IMR-90 (cell line): Measurements from ENCODE around the gene PRR33. TPM values are rescaled to one million over a fixed set of nuclear protein-coding genes. Genes with fewer than 3 reads are reported as not detected.

ENCODE experiments used
- ATAC-seq: fragments of 200-7000 bp; cut with Tn5 transposase; 2 replicates; pipeline ENCODE4 v1.9.1; 2020; ENCODE audit warnings: low read depth, mild to moderate bottlenecking, moderate library complexity
- BruUV-seq: library from RNA; stranded (reverse); fragments of 400-500 nt; replicated peaks from 2 replicates; lab custom pipeline; 2021; lab: Mats Ljungman, UMichigan
- CTCF ChIA-PET: fragments of 300-600 bp; formaldehyde crosslinking; extraction: SDS; loops from one replicate; lab custom pipeline; 2021; ENCODE audit warnings: antibody characterized with exemption; lab: Yijun Ruan, JAX
- POLR2A ChIA-PET: fragments of 300-600 bp; sonication (Branson Sonifier 250); formaldehyde crosslinking; loops from one replicate; lab custom pipeline; 2022; ENCODE audit warnings: antibody characterized with exemption; ENCODE audit not compliant: unreplicated experiment; lab: Charles Lee
- DNase-seq: peaks from one replicate; pipeline ENCODE4 v3.0.0; 2013
- H2AFZ ChIP-seq: replicated peaks from 2 replicates; pipeline ENCODE3; 2013; ENCODE audit warnings: low read length, mild to moderate bottlenecking; ENCODE audit not compliant: poor library complexity
- H2AK5ac ChIP-seq: 2 replicates; pipeline ENCODE4 v1.6.1; 2013; ENCODE audit warnings: low read depth, low read length, inconsistent platforms
- H2AK9ac ChIP-seq: replicated peaks from 2 replicates; pipeline ENCODE3; 2013; ENCODE audit warnings: mild to moderate bottlenecking, low read depth, low read length, moderate library complexity; ENCODE audit not compliant: poor library complexity
- H2BK120ac ChIP-seq: 2 replicates; pipeline ENCODE4 v1.6.1; 2013; ENCODE audit warnings: low read depth, low read length, inconsistent platforms
- H2BK15ac ChIP-seq: 3 replicates; pipeline ENCODE4 v1.6.1; 2013; ENCODE audit warnings: low read depth, low read length, inconsistent platforms
- H2BK20ac ChIP-seq: 2 replicates; pipeline ENCODE4 v1.6.1; 2013; ENCODE audit warnings: low read depth, mild to moderate bottlenecking, inconsistent platforms, low read length, moderate library complexity
- H2BK5ac ChIP-seq: 2 replicates; pipeline ENCODE4 v1.6.1; 2013; ENCODE audit warnings: mild to moderate bottlenecking, low read depth, low read length, inconsistent platforms; ENCODE audit not compliant: poor library complexity, severe bottlenecking
- H3K14ac ChIP-seq: replicated peaks from 2 replicates; pipeline ENCODE4 v1.6.1; 2013; ENCODE audit warnings: low read depth, low read length, inconsistent platforms
- H3K18ac ChIP-seq: 2 replicates; pipeline ENCODE4 v1.6.1; 2013; ENCODE audit warnings: low read depth, low read length, control low read depth
- H3K23ac ChIP-seq: 2 replicates; pipeline ENCODE4 v1.6.1; 2013; ENCODE audit warnings: low read depth, low read length, inconsistent platforms
- H3K27ac ChIP-seq: 2 replicates; pipeline ENCODE4 v1.5.1; 2013; ENCODE audit warnings: mild to moderate bottlenecking, control low read depth, low read length; ENCODE audit not compliant: insufficient read depth
- H3K27me3 ChIP-seq: 2 replicates; pipeline ENCODE4 v1.6.1; 2013; ENCODE audit warnings: low read length; ENCODE audit not compliant: control insufficient read depth, insufficient read depth
- H3K36me3 ChIP-seq: 2 replicates; pipeline ENCODE4 v1.6.1; 2013; ENCODE audit warnings: low read length, mixed read lengths; ENCODE audit not compliant: control insufficient read depth, insufficient read depth
- H3K4ac ChIP-seq: 2 replicates; pipeline ENCODE4 v1.6.1; 2013; ENCODE audit warnings: low read depth, low read length, inconsistent platforms
- H3K4me1 ChIP-seq: 2 replicates; pipeline ENCODE4 v1.6.1; 2013; ENCODE audit warnings: low read length, mixed read lengths; ENCODE audit not compliant: control insufficient read depth, insufficient read depth
- H3K4me2 ChIP-seq: 2 replicates; pipeline ENCODE4 v1.6.1; 2013; ENCODE audit warnings: low read depth, mild to moderate bottlenecking, control low read depth, low read length, moderate library complexity
- H3K4me3 ChIP-seq: 2 replicates; pipeline ENCODE4 v1.5.1; 2013; ENCODE audit warnings: low read depth, mild to moderate bottlenecking, control low read depth, low read length, moderate library complexity; ENCODE audit not compliant: insufficient read depth
- H3K56ac ChIP-seq: 2 replicates; pipeline ENCODE4 v1.6.1; 2013; ENCODE audit warnings: low read length, inconsistent platforms; ENCODE audit not compliant: insufficient read depth; ENCODE audit errors: extremely low read depth
- H3K79me1 ChIP-seq, 2 experiments: 2 replicates each; pipeline ENCODE4 v1.6.1; 2013; ENCODE audit warnings: low read length in 2 of 2, inconsistent platforms in 1 of 2, low read depth in 1 of 2
- H3K9ac ChIP-seq: 2 replicates; pipeline ENCODE4 v1.6.1; 2013; ENCODE audit warnings: low read depth, low read length, control low read depth
- H3K9me1 ChIP-seq: 2 replicates; pipeline ENCODE4 v1.6.1; 2013; ENCODE audit warnings: low read length, inconsistent platforms; ENCODE audit not compliant: insufficient read depth
- H3K9me3 ChIP-seq: 2 replicates; pipeline ENCODE4 v1.6.1; 2013; ENCODE audit warnings: low read length; ENCODE audit not compliant: control insufficient read depth, insufficient read depth
- H4K20me1 ChIP-seq: 2 replicates; pipeline ENCODE4 v1.6.1; 2013; ENCODE audit warnings: low read length, inconsistent platforms; ENCODE audit not compliant: insufficient read depth
- H4K5ac ChIP-seq: 2 replicates; pipeline ENCODE4 v1.6.1; 2013; ENCODE audit warnings: mild to moderate bottlenecking, low read depth, low read length, control low read depth
- H4K8ac ChIP-seq, 2 experiments: 2 replicates each; pipeline ENCODE4 v1.6.1; 2013; ENCODE audit warnings: low read depth in 2 of 2, low read length in 2 of 2, control low read depth in 1 of 2, inconsistent platforms in 1 of 2
- H4K91ac ChIP-seq: 2 replicates; pipeline ENCODE4 v1.6.1; 2013; ENCODE audit warnings: low read depth, low read length, inconsistent platforms; ENCODE audit not compliant: insufficient read depth
- BHLHE40 ChIP-seq: fragments of 150-350 bp; IDR thresholded peaks from 2 replicates; pipeline ENCODE4 v1.6.1; 2016; ENCODE audit warnings: mild to moderate bottlenecking, low read depth, low read length
- MAZ ChIP-seq: IDR thresholded peaks from 2 replicates; pipeline ENCODE4 v1.6.1; 2012; ENCODE audit warnings: low read depth, mild to moderate bottlenecking, low read length, improper control_type of control experiment, moderate library complexity, borderline replicate concordance
- NFE2L2 ChIP-seq: fragments of 150-350 bp; IDR thresholded peaks from 2 replicates; pipeline ENCODE4 v1.6.1; 2016; ENCODE audit warnings: low read depth, mild to moderate bottlenecking, low read length
- RCOR1 ChIP-seq: IDR thresholded peaks from 2 replicates; pipeline ENCODE4 v1.6.1; 2012; ENCODE audit warnings: mild to moderate bottlenecking, low read length, improper control_type of control experiment; ENCODE audit not compliant: insufficient replicate concordance
- WGBS, 2 experiments: methylation state at CpG; one replicate each; pipeline versions ENCODE4 v1.1.5 to v1.1.7; 2013; ENCODE audit warnings: missing lambda C conversion rate in 2 of 2; ENCODE audit not compliant: insufficient read length in 1 of 2; ENCODE audit errors: extremely low coverage in 2 of 2; 5-methylcytosine and 5-hydroxymethylcytosine counted together
- dilution Hi-C: fragments of 300-500 bp; cut with HindIII; formaldehyde crosslinking; loops from one replicate; pipeline ENCODE4 v1.14.3; 2018; ENCODE audit warnings: low sequenced_read_pairs; ENCODE audit not compliant: unreplicated experiment
- in situ Hi-C: fragments of 300-500 bp; cut with MboI; formaldehyde crosslinking; loops from 3 replicates; pipeline ENCODE4 v1.14.3; 2019; ENCODE audit warnings: low sequenced_read_pairs, inconsistent platforms, mixed read lengths
- intact Hi-C: fragments of 100-400 bp; cut with micrococcal nuclease; formaldehyde crosslinking; loops from 2 replicates; pipeline ENCODE4 v1.10.0; 2022
- polyA plus RNA-seq, 3 experiments: library from polyadenylated mRNA; depleted of rRNA; stranded (reverse); fragments of >200 nt; gene quantifications; 2 replicates each; pipeline ENCODE4 v1.2.3, GENCODE V29; 2012; ENCODE audit warnings: low replicate concordance in 1 of 3
- total RNA-seq: library from RNA; depleted of rRNA; stranded (reverse); fragments of >200 nt; gene quantifications from 2 replicates; pipeline ENCODE4 v1.2.3, GENCODE V29; 2012
- TF ChIP-seq, protein P1 (sequence below): conservative IDR thresholded peaks from 2 replicates; pipeline ENCODE4 v1.5.1; 2012; ENCODE audit warnings: mild to moderate bottlenecking, low read depth, low read length, improper control_type of control experiment
- TF ChIP-seq, protein P2 (sequence below): fragments of 150-350 bp; IDR thresholded peaks from 2 replicates; pipeline ENCODE4 v1.6.1; 2017; ENCODE audit warnings: mild to moderate bottlenecking, antibody characterized with exemption, low read length, low read depth

PRR33 gene
- total and polyA plus RNA-seq, 2 of the 4 experiments (the other 2 are of a cell fraction) = not detected

DNA sequence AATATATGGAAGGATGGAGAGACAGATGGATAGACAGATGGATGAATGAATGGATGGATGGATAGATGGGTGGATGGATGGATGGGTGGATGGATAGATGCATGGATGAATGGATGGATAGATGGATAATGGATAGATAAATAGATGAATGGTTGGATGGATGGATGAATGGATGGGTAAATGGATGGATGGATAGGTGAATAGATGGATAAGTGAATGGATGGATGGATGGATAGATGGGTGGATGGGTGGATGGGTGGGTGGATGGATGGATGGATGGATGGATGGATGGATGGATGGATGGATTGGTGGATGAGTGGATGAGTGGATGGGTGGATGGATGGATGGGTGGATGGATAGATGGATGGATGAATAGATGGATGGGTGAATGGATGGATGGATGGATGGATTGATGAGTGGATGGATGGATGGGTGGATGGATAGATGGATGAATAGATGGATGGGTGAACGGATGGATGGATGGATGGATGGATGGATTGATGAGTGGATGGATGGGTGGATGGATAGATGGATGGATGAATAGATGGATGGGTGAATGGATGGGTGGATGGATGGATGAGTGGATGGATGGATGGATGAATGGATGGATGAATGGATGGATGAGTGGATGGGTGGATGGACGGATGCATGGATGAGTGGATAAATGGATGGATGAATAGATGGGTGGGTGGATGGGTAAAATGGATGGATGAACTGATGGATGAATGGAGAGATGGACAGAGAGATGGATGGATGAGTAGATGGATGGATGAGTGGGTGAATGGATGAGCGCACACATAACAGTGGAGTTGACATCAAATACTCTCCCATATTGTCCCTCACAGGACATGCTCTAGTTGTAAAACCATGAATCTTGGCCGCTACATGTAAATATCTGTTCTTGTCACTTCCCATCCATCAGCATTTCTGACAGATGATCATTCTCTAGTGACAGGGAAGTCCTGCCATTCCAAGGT is 30.0 kb downstream of the PRR33 start:
- H2BK120ac ChIP-seq = no peak overlapping the region
- DNase-seq = no peak
- H3K4me3 ChIP-seq = no peak overlapping the region
- WGBS, 2 experiments = 98% methylated on average over 2 of the region's 4 CpGs; no CpG with 5 or more reads in 1 of the 2 experiments
- H3K4me2 ChIP-seq = no peak overlapping the region
- H3K9ac ChIP-seq = no peak overlapping the region
- H3K4ac ChIP-seq = no peak overlapping the region
- peak overlapping the region; percentile 31 for H2BK5ac ChIP-seq
- BruUV-seq = no TSS peak
- peaks cover 14% of the 10 kb centered on the region for H3K4me1 ChIP-seq
- no peak overlapping the region for H2BK20ac ChIP-seq
- H2AFZ ChIP-seq = no peak overlapping the region
- H3K14ac ChIP-seq = no peak overlapping the region
- H3K79me1 ChIP-seq = no peaks in the 10 kb centered on the region
- no peak overlapping the region for H3K27ac ChIP-seq
- TF ChIP-seq NFE2L2 = no peak
- TF ChIP-seq BHLHE40 = no peak
- no peak for TF ChIP-seq MAZ
- TF ChIP-seq, protein P1, sequence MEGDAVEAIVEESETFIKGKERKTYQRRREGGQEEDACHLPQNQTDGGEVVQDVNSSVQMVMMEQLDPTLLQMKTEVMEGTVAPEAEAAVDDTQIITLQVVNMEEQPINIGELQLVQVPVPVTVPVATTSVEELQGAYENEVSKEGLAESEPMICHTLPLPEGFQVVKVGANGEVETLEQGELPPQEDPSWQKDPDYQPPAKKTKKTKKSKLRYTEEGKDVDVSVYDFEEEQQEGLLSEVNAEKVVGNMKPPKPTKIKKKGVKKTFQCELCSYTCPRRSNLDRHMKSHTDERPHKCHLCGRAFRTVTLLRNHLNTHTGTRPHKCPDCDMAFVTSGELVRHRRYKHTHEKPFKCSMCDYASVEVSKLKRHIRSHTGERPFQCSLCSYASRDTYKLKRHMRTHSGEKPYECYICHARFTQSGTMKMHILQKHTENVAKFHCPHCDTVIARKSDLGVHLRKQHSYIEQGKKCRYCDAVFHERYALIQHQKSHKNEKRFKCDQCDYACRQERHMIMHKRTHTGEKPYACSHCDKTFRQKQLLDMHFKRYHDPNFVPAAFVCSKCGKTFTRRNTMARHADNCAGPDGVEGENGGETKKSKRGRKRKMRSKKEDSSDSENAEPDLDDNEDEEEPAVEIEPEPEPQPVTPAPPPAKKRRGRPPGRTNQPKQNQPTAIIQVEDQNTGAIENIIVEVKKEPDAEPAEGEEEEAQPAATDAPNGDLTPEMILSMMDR = no peak
- TF ChIP-seq, protein P2, sequence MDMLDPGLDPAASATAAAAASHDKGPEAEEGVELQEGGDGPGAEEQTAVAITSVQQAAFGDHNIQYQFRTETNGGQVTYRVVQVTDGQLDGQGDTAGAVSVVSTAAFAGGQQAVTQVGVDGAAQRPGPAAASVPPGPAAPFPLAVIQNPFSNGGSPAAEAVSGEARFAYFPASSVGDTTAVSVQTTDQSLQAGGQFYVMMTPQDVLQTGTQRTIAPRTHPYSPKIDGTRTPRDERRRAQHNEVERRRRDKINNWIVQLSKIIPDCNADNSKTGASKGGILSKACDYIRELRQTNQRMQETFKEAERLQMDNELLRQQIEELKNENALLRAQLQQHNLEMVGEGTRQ = no peak
- TF ChIP-seq RCOR1 = no peak
- H3K56ac ChIP-seq = no peak overlapping the region
- POLR2A ChIA-PET = no interaction called here
- H2AK5ac ChIP-seq = no peak overlapping the region
- no peaks in the 10 kb centered on the region for H3K9me3 ChIP-seq
- in situ Hi-C loops = no loop called here
- no peak overlapping the region for H4K5ac ChIP-seq
- no peak overlapping the region for H2AK9ac ChIP-seq
- H4K20me1 ChIP-seq = no peaks in the 10 kb centered on the region
- H4K91ac ChIP-seq = no peak overlapping the region
- peaks cover 21% of the 10 kb centered on the region for H3K27me3 ChIP-seq
- dilution Hi-C loops = no loop called here
- CTCF ChIA-PET = no interaction called here
- H3K36me3 ChIP-seq = no peaks in the 10 kb centered on the region
- no peak for ATAC-seq
- intact Hi-C loops = no loop called here
- no peak overlapping the region for H3K23ac ChIP-seq
- no peak overlapping the region for H4K8ac ChIP-seq
- no peak overlapping the region for H3K18ac ChIP-seq
- no peak overlapping the region for H2BK15ac ChIP-seq
- peaks cover 4% of the 10 kb centered on the region for H3K9me1 ChIP-seq
